WTC11 (cell line): ENCODE data around the gene EZR. TPM values are rescaled to one million over a fixed set of nuclear protein-coding genes. Genes with fewer than 3 reads are reported as not detected.

Experiments
- ATAC-seq: fragments of 200-7000 bp; cut with Tn5 transposase; 2 replicates; pipeline ENCODE4 v1.10.0; 2021; ENCODE audit warnings: mild to moderate bottlenecking, moderate library complexity
- CTCF ChIA-PET: fragments of 300-600 bp; sonication (Branson Sonifier 250); formaldehyde crosslinking; loops from one replicate; lab custom pipeline; 2021; ENCODE audit warnings: antibody characterized with exemption; lab: Charles Lee
- POLR2A ChIA-PET: fragments of 350-600 bp; sonication (Branson Sonifier 250); formaldehyde crosslinking; loops from one replicate; lab custom pipeline; 2021; ENCODE audit warnings: antibody characterized with exemption; lab: Charles Lee
- DNase-seq: peaks from one replicate; pipeline ENCODE4 v3.0.0; 2021; ENCODE audit warnings: low spot score
- H3K27ac Mint-ChIP-seq: 2 replicates; pipeline ENCODE4 v1.8.0; 2021; ENCODE audit warnings: mixed read lengths
- H3K27me3 Mint-ChIP-seq: 2 replicates; pipeline ENCODE4 v1.8.0; 2021; ENCODE audit warnings: low read depth, mild to moderate bottlenecking, moderate library complexity, mixed read lengths
- H3K36me3 Mint-ChIP-seq: 2 replicates; pipeline ENCODE4 v1.8.0; 2021; ENCODE audit warnings: mixed read lengths
- H3K4me1 Mint-ChIP-seq: 2 replicates; pipeline ENCODE4 v1.8.0; 2022; ENCODE audit warnings: mixed read lengths
- H3K4me3 Mint-ChIP-seq: 2 replicates; pipeline ENCODE4 v1.8.0; 2021; ENCODE audit warnings: mild to moderate bottlenecking, moderate library complexity, mixed read lengths
- H3K9me3 Mint-ChIP-seq: 2 replicates; pipeline ENCODE4 v1.8.0; 2021; ENCODE audit warnings: mixed read lengths
- ETV6 ChIP-seq: sonication (generic); formaldehyde crosslinking; IDR thresholded peaks from 2 replicates; pipeline ENCODE4 v1.8.1; 2022; ENCODE audit warnings: mild to moderate bottlenecking, missing genetic modification reagents
- GABPB1 ChIP-seq: sonication (generic); formaldehyde crosslinking; IDR thresholded peaks from 2 replicates; pipeline ENCODE4 v1.8.1; 2023; ENCODE audit warnings: mild to moderate bottlenecking, missing genetic modification reagents
- JAZF1 ChIP-seq: fragments of 250-450 bp; sonication (Bioruptor Pico); IDR thresholded peaks from 2 replicates; pipeline ENCODE4 v1.9.0; 2021; ENCODE audit warnings: moderate library complexity, mild to moderate bottlenecking, inconsistent platforms
- NFATC4 ChIP-seq: fragments of 250-450 bp; sonication (Bioruptor Pico); IDR thresholded peaks from 2 replicates; pipeline ENCODE4 v1.9.0; 2021; ENCODE audit warnings: mild to moderate bottlenecking
- PRRX2 ChIP-seq: fragments of 250-450 bp; sonication (Bioruptor Pico); IDR thresholded peaks from 2 replicates; pipeline ENCODE4 v1.8.0; 2021; ENCODE audit warnings: mild to moderate bottlenecking
- ZNF138 ChIP-seq: sonication (generic); formaldehyde crosslinking; conservative IDR thresholded peaks from 2 replicates; pipeline ENCODE4 v1.8.1; 2022; ENCODE audit warnings: mild to moderate bottlenecking, moderate library complexity, missing genetic modification reagents
- total RNA-seq: library from RNA; stranded (reverse); gene quantifications from 3 replicates; pipeline ENCODE4 v1.2.3, GENCODE V29; 2021
- TF ChIP-seq, protein P1 (sequence below): fragments of 250-450 bp; sonication (Bioruptor Pico); IDR thresholded peaks from 2 replicates; pipeline ENCODE4 v1.8.0; 2021; ENCODE audit warnings: mild to moderate bottlenecking
- TF ChIP-seq, protein P2 (sequence below): sonication (generic); formaldehyde crosslinking; IDR thresholded peaks from 2 replicates; pipeline ENCODE4 v1.8.1; 2023; ENCODE audit warnings: mild to moderate bottlenecking, missing genetic modification reagents
- TF ChIP-seq, protein P3 (sequence below): sonication (generic); formaldehyde crosslinking; IDR thresholded peaks from 2 replicates; pipeline ENCODE4 v1.8.1; 2023; ENCODE audit warnings: mild to moderate bottlenecking, missing genetic modification reagents
- TF ChIP-seq, protein P4 (sequence below): sonication (generic); formaldehyde crosslinking; IDR thresholded peaks from 2 replicates; pipeline ENCODE4 v1.8.1; 2022; ENCODE audit warnings: low read depth, mild to moderate bottlenecking, moderate library complexity, missing genetic modification reagents, borderline replicate concordance

EZR gene
- total RNA-seq, 1 experiment from 2014 or later, result 215 TPM

DNA sequence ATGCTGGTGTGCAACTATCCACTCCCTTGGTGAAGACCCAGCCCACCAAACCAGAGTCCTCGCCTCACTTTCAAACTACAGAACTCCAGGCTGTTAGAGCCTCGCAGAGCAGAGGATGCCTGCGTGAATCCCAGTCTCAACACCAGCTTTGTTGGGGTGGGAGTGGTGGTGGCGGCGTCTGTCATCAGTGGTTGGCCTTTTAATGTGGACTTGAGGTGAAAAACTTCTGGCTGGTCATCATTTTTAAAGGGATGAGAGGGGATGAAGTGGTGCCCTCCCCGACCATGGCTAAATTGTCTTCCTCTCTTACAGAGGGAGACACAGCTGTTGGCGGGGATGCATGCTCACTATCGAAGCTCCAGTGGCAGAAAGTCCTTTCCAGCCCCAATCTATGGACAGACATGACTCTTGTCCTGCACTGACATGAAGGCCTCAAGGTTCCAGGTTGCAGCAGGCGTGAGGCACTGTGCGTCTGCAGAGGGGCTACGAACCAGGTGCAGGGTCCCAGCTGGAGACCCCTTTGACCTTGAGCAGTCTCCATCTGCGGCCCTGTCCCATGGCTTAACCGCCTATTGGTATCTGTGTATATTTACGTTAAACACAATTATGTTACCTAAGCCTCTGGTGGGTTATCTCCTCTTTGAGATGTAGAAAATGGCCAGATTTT, 54.9 kb downstream of the EZR start:
- peaks cover 47% of the 10 kb centered on the region for H3K36me3 Mint-ChIP-seq
- no peak overlapping the region for H3K4me3 Mint-ChIP-seq
- DNase-seq (no peak), ATAC-seq (peak; percentile 10)
- ChIA-PET CTCF (interaction anchor here (0.8 to 5.1 kb wide), 3 partner anchors 46 to 236 kb away, joined by 3 to 27 read pairs (median 3); partner anchors contain the start of gene RSPH3), POLR2A (interaction anchor here (0.6 kb wide), 1 partner anchor 361 kb away, joined by 3 read pairs; no protein-coding TSS in a partner anchor)
- no peaks in the 10 kb centered on the region for H3K9me3 Mint-ChIP-seq
- TF ChIP-seq, protein P1, sequence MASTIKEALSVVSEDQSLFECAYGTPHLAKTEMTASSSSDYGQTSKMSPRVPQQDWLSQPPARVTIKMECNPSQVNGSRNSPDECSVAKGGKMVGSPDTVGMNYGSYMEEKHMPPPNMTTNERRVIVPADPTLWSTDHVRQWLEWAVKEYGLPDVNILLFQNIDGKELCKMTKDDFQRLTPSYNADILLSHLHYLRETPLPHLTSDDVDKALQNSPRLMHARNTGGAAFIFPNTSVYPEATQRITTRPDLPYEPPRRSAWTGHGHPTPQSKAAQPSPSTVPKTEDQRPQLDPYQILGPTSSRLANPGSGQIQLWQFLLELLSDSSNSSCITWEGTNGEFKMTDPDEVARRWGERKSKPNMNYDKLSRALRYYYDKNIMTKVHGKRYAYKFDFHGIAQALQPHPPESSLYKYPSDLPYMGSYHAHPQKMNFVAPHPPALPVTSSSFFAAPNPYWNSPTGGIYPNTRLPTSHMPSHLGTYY (CRISPR knock-in tag), result 0 out of 2 replicates have a peak, but pooled peaks have one; percentile 29
- TF ChIP-seq ETV6 (CRISPR knock-in tag) (0 out of 2 replicates have a peak, but pooled peaks have one; percentile 42), GABPB1 (no peak), NFATC4 (CRISPR knock-in tag) (no peak), ZNF138 (CRISPR knock-in tag) (no peak)
- TF ChIP-seq, protein P2, sequence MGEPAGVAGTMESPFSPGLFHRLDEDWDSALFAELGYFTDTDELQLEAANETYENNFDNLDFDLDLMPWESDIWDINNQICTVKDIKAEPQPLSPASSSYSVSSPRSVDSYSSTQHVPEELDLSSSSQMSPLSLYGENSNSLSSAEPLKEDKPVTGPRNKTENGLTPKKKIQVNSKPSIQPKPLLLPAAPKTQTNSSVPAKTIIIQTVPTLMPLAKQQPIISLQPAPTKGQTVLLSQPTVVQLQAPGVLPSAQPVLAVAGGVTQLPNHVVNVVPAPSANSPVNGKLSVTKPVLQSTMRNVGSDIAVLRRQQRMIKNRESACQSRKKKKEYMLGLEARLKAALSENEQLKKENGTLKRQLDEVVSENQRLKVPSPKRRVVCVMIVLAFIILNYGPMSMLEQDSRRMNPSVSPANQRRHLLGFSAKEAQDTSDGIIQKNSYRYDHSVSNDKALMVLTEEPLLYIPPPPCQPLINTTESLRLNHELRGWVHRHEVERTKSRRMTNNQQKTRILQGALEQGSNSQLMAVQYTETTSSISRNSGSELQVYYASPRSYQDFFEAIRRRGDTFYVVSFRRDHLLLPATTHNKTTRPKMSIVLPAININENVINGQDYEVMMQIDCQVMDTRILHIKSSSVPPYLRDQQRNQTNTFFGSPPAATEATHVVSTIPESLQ, result no peak
- TF ChIP-seq, protein P3, sequence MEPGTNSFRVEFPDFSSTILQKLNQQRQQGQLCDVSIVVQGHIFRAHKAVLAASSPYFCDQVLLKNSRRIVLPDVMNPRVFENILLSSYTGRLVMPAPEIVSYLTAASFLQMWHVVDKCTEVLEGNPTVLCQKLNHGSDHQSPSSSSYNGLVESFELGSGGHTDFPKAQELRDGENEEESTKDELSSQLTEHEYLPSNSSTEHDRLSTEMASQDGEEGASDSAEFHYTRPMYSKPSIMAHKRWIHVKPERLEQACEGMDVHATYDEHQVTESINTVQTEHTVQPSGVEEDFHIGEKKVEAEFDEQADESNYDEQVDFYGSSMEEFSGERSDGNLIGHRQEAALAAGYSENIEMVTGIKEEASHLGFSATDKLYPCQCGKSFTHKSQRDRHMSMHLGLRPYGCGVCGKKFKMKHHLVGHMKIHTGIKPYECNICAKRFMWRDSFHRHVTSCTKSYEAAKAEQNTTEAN (CRISPR knock-in tag), result no peak
- peak overlapping the region; percentile 80 for H3K27ac Mint-ChIP-seq
- peaks cover 16% of the 10 kb centered on the region for H3K4me1 Mint-ChIP-seq
- no peaks in the 10 kb centered on the region for H3K27me3 Mint-ChIP-seq

DNA sequence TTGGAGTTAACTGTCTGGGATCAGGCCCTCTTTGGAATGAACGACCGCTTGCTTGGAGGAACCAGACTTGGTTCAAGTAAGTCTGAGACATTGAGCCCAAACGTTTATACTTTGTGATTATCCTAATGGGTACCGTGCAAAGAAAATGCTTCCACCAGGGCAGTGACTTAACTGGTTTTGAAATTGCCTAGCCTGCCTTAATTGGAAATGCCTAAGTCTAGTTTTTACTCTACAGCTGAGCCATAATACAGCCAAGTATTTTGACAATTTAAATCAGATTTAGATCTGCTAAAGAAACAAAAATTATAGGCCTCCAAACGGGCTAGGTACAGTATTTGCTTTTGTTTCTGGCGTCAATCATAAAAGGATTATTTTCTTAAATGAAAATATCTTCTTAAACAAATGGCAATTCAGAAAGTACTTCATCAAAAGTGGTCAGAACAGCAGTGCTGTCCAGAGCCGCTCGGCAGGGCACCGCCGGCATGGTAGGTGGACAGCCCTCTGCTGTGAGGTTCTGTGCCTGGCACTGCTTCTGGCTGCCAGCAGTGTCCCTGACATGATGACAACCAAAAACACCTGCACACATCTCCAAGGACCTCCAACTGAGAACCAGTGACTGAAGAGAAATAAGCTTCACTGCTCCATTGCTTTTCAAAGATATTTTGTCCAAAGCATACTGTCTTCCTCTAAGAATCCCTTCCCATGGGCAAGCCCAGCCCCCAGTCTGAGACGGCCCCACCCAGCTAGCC, 55.6 kb downstream of the EZR start:
- no peak for ATAC-seq
- POLR2A ChIA-PET, result interaction anchor here (0.6 to 1.4 kb wide), 2 partner anchors 11 to 360 kb away, joined by 3 read pairs; no protein-coding TSS in a partner anchor
- no peak overlapping the region for H3K4me3 Mint-ChIP-seq

More for the DNA sequence above, 55.6 kb downstream of the EZR start:
- no peaks in the 10 kb centered on the region for H3K27me3 Mint-ChIP-seq
- peak overlapping the region; percentile 80 for H3K27ac Mint-ChIP-seq
- DNase-seq, result no peak
- peaks cover 40% of the 10 kb centered on the region for H3K36me3 Mint-ChIP-seq
- TF ChIP-seq JAZF1 (CRISPR knock-in tag) (0 out of 2 replicates have a peak, but pooled peaks have one; percentile 8), PRRX2 (CRISPR knock-in tag) (0 out of 2 replicates have a peak, but pooled peaks have one; percentile 42)
- TF ChIP-seq, protein P4, sequence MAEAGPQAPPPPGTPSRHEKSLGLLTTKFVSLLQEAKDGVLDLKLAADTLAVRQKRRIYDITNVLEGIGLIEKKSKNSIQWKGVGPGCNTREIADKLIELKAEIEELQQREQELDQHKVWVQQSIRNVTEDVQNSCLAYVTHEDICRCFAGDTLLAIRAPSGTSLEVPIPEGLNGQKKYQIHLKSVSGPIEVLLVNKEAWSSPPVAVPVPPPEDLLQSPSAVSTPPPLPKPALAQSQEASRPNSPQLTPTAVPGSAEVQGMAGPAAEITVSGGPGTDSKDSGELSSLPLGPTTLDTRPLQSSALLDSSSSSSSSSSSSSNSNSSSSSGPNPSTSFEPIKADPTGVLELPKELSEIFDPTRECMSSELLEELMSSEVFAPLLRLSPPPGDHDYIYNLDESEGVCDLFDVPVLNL (CRISPR knock-in tag), result no peak
- TF ChIP-seq, protein P1 (CRISPR knock-in tag), result peak; percentile 31; the same call in 1 of the 2 replicates
- CTCF ChIA-PET, result interaction anchor here (0.8 to 5.1 kb wide), 5 partner anchors 11 to 236 kb away, joined by 3 to 27 read pairs (median 3); partner anchors contain the start of gene RSPH3
- H3K9me3 Mint-ChIP-seq, result no peaks in the 10 kb centered on the region
- peaks cover 20% of the 10 kb centered on the region for H3K4me1 Mint-ChIP-seq
